ENCODE results near the gene KRT2.

DNA sequence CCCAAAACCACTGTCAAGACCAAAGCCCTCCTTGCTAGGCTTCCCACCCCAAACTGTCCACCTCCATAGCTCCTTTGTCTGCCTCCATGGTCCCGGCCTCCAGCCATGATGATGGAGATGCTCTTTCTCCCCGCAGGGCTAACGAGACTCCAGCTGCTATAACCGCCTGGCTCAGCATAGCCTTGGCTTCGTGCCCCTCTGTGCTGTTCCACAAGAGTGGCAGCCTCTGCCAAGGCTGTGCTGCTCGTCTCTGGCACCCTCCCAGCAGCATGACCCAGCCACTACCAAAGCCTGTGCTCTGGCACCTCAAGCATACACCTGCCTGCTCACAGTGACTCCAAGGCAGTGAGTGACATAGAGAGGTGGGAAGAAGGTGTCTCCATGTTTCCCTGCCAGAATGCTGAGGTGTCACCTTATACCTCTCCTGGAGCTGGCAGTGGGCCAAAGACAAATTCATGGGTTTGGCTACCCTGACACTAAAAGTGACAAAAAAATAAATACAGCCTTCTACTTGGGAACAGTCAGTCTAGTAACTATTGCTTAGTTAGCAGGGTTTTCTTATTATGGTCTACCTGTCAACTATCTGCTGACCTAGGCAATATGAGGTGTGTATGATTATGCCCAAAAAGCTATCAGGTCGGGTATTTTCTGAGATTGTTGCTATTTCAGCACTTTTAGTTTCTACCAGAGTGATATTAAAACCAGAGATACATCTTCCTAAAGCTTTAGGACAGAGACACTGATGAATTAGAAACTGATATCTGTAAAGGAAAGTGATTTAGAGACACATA is 17.6 kb downstream of the KRT2 start:
- TF ChIP-seq, protein P1, sequence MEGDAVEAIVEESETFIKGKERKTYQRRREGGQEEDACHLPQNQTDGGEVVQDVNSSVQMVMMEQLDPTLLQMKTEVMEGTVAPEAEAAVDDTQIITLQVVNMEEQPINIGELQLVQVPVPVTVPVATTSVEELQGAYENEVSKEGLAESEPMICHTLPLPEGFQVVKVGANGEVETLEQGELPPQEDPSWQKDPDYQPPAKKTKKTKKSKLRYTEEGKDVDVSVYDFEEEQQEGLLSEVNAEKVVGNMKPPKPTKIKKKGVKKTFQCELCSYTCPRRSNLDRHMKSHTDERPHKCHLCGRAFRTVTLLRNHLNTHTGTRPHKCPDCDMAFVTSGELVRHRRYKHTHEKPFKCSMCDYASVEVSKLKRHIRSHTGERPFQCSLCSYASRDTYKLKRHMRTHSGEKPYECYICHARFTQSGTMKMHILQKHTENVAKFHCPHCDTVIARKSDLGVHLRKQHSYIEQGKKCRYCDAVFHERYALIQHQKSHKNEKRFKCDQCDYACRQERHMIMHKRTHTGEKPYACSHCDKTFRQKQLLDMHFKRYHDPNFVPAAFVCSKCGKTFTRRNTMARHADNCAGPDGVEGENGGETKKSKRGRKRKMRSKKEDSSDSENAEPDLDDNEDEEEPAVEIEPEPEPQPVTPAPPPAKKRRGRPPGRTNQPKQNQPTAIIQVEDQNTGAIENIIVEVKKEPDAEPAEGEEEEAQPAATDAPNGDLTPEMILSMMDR (IDR thresholded peaks at IDR 0.05) = no peak
- TF ChIP-seq POLR2A (IDR thresholded peaks at IDR 0.05) = no peak

All from thyroid gland (tissue), 4 donors.